AG08395 (cell line): ENCODE data around the gene PIGU.
A peak's percentile ranks its signal among the peaks of the same experiment; 100 is the strongest.

ENCODE experiments used
- DNase-seq: peaks from one replicate; pipeline ENCODE4 v3.0.0; 2012; ENCODE audit warnings: mixed read lengths, low spot score

PIGU gene

GRCh38 chr20:34578521-34578920, 98.4 kb downstream of the PIGU start:
- DNase-seq = no peak

DNA sequence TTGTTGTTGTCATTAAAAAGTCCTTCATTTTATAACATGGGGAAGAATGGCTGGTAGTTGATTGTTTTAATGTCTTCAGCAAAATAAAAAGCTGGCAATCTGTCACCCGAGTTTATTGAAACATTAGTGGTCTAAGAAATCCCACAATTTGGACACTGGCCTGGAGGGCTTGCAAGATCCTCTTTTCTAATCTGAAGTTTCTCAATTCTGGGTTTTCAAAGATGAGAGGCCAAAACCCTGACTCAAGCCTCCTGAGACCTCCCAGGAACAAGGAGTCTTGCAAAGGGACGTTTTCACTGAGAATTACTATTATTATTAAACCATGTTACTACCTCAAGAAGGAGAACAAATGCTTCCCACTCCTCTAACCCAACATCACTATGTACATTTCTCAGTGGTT, 98.9 kb downstream of the PIGU start:
- no peak for DNase-seq

DNA sequence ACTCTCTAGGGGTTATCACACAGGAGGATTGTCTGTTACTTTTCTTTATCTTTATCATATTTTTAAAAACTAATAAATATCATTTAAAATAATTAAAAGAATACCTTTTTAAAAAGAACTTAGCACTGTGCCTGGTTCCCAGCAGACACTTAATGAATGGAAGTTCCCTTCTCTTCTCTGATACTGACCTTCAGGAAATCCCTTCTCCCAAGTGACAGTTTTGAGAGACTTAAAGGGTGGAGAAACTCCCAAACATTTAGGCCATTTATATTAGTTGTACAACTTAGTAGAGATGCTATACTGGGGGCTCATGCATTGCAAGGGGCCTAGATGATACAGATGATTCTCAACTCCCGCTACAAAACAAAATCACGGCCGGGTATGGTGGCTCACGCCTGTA, 99.8 kb downstream of the PIGU start:
- DNase-seq = no peak

DNA sequence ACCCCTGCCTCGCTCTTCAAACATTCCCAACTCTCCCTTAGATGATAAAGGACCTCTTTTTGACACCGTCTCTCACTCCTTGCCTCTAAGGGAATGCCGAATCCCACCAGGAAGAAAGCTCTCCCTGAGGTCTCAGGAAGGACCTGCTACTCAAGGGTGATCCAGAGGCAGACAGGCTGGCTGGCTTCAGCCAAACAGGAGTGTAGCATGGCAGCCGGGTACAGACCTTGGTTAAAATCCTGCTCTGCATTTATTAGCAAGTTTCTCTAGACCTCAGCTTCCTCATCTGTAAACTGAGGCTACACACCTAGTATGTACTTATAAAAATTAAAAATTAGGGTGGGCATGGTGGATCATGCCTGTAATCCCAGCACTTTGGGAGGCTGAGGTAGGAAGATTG, 101.1 kb downstream of the PIGU start:
- DNase-seq = no peak

DNA sequence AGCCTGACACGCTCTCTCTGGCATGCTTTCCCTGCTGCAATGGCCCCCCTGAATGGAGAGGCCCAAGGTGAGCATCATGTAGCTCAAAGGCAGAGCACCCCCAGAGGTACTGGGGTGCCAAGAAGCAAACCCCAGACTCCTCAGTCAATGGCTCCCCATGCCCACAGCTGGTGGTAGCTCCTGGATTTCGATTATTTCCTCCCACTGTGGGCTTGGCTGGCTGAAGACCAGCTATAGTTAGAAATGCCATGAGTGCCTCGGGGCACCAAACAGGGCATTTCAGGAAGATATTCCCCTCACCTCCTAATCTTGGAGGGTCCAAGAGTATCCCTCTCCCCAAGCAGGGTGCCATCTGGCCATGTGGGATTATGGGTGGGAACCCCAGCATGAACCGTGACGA, 101.6 kb downstream of the PIGU start:
- no peak for DNase-seq

DNA sequence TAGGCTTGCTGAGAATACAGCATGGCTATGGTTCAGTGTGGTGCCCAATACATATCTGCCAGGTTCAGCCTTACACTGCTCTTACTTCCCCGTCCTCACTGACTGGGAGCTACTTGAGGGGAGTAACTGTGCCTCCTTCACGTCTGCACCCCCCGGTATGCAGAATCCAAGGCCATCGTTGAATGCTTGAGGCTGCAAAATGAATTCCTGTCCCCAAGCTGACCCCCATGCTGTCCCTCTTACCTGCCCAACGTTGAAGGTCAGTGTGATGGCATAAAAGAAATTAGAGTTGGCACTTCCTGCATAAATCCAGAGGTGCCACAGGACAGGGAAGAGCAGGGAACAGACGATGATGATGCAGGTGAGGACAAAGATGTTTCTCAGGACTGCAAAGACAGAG, 102.0 kb downstream of the PIGU start:
- DNase-seq = no peak

DNA sequence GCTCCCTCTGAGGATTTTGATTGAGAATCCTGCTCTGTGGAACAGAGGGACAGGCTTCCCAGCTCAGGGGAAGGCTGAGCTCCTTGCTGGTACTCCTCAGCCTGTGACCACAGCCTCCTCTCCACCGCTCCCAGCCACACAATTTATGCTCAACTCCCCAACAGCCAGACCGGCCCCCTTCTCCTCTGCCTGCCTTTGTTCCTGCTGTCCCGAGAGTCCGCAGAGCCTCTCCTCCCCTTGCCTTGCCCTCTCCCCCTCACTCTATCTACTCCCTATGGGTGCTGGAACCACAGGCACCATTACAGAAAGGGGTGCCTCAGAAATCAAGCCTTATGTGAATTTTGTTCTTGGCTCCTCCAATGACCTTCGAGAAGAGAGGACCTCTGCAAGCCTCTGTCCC, 102.5 kb downstream of the PIGU start:
- no peak for DNase-seq

- no peak for DNase-seq
Observed at GRCh38 chr20:34573541-34574300, 103.2 kb downstream of the PIGU start.

- DNase-seq = no peak
Observed at GRCh38 chr20:34571753-34572152, 105.1 kb downstream of the PIGU start.

DNA sequence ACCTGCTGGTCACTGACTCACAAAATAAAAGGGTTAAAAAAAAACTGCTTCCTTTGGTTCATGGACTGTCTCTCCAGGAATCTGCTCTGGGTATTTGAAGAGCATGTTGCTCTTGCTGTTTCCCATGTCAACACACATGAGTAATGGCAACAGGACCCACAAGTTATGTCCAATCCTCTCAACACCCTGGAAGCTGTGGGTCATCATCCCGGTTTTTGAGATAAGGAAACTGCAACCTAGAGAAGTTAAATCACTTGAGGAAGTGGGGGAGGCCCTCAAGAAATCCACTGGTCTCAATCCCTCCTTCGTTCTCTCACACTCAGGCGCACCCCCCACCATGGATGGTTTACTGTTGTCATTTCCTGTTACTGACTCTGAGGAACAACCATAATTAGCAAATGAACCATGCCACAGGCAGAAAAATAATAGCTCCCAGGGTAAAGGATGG, 106.0 kb downstream of the PIGU start:
- peak; percentile 24 for DNase-seq

DNA sequence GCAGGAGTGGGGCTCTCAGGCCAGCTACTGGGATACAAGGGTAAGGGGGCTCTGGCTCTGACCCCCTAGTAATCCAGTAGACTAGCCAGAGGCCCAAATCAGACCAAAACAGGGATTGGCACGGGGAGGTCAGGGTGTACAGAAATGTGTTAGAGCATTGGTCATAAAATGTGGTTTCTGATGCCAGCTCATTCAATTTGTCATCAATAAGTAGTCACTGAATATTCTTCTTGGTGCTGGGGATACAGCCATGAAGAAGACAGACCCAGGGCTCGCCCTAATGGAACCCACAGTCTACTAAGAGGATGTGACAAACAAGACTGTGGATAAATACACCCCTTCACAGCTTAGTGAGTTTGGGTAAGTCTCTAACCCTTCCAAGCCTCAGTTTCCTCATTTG, 107.3 kb downstream of the PIGU start:
- no peak for DNase-seq

- no peak for DNase-seq
Observed at GRCh38 chr20:34567892-34568865, 108.7 kb downstream of the PIGU start.

DNA sequence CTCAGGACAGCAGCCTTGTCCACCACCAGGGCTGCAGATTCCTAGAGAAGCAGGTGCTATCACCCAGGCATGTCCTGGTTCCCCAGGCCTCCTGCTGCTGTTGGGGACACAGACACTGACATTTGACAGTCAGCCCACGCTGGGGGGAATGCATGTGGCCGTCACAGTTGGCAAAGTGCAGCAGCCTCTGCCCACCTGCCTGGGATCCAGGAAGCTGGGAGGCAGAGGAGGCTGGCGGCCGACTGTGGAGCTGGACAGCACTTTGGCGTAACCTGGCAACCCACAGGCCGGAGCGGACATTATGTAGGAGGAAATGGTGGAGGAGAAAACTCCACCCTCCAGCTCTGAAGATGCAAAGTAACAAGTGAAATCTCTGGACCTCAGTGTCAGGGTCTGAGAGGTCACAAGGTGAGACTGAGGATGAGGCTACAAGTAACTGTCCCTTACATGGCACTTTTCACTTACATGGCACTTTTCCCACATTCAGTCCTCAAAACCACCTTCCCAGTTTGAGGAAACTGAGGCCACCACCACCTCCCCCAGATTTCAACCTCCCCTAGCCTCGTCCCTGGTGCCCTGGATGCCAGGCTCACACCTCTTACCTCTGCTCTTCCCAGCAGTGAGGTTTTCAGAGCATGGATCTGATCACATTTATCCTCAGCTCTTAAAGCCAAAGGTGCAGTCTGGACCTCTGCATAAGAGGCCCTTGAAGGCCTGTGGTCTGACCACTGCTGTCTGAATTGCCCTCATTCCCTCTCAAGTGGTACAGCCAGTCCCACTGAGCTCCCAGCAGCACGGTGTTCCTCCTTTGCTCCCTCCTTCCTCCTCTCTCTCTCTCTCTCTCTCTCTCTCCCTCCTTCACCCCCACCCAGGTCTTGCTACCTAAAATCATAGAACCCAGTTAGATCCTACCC, 109.7 kb downstream of the PIGU start:
- DNase-seq = no peak

- DNase-seq = no peak
Observed at GRCh38 chr20:34564833-34565232, 112.1 kb downstream of the PIGU start.

DNA sequence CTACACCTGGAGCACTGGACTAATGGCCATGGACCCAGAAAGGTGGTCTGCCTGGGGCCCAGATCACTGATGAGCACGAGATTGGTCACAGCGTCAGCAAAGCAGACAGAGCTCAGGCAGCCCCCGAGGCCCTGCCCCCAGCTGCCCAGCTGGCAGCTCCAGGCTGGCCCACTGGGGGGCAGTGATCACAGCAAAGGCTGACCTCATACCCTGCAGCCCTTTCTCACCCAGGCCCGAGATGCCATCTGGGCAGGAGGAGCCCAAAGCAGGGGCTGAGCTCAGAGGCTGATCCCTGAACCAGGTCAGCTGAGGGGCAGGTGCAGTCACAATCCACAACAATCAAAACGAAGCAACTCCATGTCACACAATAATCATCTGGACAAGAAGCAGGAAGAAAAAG, 114.3 kb downstream of the PIGU start:
- peak; percentile 50 for DNase-seq

DNA sequence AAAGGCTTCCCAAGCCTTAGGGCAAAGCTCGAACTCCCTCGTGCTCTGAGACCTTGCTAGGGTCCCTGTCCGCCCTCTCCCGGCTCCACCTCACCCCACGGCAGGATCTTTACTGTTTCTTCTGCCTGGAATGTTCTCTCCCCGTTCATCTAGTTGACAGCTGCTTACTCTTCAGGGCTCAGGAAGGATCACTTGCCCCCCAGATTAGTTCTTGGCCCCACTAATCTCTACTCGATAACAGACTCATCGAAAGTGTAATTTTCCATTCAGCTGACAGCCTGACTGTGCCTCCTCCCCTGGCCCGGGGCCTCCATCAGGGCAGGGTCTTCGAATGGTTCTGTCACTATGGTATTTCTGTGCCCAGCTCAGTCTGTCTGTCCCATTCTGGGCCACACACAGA, 115.2 kb downstream of the PIGU start:
- no peak for DNase-seq

- no peak for DNase-seq
Observed at GRCh38 chr20:34560614-34561013, 116.3 kb downstream of the PIGU start.

DNA sequence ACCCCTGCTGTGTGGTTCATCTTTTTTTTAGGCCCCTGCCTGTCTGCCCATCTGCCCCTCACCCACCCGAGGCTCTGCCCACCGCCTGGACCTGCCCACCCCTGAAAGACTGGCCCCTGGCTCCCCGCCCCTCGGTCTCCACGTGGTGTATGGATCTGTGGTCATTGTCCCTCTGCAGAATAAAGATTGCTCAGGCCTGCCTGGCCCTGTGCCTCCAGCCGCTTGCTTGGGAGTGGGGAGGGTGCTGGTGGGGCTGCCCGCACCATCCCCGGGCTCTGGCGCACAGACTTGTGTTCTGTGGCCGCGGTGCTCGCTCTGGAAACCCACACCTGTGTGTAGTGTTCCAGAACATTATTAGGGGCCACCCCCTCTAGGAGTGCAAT, 116.8 kb downstream of the PIGU start:
- DNase-seq = no peak

DNA sequence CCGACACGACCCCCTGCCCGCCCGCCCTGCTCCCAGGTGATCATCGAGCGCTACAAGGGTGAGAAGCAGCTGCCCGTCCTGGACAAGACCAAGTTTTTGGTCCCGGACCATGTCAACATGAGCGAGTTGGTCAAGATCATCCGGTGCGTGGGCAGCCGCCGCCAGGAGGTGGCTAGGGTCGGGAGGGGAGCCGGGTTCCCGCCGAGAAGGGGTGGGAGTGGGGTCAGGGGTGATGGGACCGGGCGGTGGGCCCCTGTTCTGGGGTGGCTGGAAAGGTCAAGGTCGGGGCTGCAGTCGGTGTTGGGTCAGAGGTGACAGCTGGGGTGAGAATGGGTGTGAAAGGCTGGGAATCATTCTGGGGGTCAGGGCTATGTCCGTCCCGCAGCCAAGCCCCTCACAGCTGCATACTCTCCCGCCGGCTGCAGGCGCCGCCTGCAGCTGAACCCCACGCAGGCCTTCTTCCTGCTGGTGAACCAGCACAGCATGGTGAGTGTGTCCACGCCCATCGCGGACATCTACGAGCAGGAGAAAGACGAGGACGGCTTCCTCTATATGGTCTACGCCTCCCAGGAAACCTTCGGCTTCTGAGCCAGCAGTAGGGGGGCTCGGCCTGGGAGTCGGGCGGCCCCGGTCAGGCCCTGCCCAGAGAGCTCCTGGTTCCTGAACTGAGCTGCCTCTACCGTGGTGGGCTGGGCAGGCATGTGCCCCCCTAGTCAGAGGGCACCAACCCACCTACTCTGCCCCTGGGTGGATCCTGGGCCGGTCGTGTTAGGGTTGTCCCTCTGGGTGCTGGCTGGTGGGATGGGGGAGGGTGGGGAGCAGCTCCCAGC, 117.4 kb downstream of the PIGU start:
- no peak for DNase-seq

DNA sequence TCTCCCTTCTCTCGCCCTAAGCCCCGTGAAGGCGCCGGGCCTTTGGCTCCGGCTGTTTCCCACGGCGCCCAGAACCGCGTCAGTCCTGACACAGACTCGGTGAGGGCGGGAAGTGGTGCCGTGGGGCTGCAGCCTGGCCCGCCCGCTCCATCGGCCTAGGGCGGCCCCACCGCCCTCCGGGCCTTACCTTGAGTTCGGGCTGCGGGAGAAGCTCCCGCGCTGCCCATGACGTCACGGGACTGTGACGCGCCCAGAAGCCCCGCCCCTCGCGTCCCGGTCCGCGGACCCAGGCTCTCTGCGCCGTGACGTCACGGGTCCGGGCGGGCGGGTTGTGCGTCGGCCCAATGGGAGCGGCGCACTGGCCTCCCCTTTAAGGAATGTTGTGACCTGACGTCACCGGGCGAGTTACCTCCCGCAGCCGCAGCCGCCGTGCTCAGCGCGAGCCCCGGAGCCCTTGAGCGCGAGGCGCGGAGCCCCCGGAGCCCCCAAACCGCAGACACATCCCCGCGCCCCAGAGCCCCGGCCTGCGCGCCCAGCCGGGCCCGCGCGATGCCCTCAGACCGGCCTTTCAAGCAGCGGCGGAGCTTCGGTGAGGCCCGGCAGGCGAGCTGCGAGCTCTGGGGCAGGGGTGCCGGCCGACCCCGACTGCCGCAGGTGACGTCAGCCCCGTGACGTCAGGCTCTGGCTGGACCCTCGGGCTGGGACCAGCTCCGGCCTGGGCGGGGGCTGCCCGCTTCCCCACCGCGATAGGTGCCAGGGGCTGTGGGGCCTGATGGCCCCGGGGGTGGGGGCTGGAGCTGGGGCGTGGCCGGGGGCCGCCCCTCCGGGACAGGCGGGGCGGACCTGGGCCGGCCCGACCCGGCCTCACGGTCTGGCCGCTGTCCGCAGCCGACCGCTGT, 118.3 kb downstream of the PIGU start, which contains the start of gene MAP1LC3A:
MAP1LC3A (plus strand) TSS at position 399 of the 899 bp plus-strand sequence; CDS start at position 550, 151 bp downstream.
- peak; percentile 98 for DNase-seq
